ENCODE measurements around the gene MSH6. TPM values are rescaled to one million over a fixed set of nuclear protein-coding genes. Genes with fewer than 3 reads are reported as not detected.

Gene MSH6
- 10 to 100 TPM in 2 of 4 donors, 1 to 10 TPM in 2; 2.0 to 41.5 (median 9.0) TPM for polyA plus RNA-seq
- long read RNA-seq, donor 1 = 0 reads
- long read RNA-seq, donor 2 = 0 reads
- long read RNA-seq, donor 3, partial matches to known transcripts = 11 of 11 reads
- long read RNA-seq, donor 3, other reads (novel, unspliced or antisense) = 0 of 11 reads
- long read RNA-seq, donor 4 = 0 reads
- long read RNA-seq, donor 5 = 0 reads
- long read RNA-seq, donor 6 = 0 reads
- long read RNA-seq, donor 7 = 0 reads
- long read RNA-seq, donor 8, full-length matches to known transcripts = 1 of 1 reads
- long read RNA-seq, donor 8, partial matches to known transcripts = 0 of 1 reads
- long read RNA-seq, donor 8, other reads (novel, unspliced or antisense) = 0 of 1 reads
- long read RNA-seq, donor 9 = 0 reads
- long read RNA-seq, donor 10, full-length matches to known transcripts = 1 of 18 reads
- long read RNA-seq, donor 10, partial matches to known transcripts = 17 of 18 reads
- long read RNA-seq, donor 10, other reads (novel, unspliced or antisense) = 0 of 18 reads

DNA sequence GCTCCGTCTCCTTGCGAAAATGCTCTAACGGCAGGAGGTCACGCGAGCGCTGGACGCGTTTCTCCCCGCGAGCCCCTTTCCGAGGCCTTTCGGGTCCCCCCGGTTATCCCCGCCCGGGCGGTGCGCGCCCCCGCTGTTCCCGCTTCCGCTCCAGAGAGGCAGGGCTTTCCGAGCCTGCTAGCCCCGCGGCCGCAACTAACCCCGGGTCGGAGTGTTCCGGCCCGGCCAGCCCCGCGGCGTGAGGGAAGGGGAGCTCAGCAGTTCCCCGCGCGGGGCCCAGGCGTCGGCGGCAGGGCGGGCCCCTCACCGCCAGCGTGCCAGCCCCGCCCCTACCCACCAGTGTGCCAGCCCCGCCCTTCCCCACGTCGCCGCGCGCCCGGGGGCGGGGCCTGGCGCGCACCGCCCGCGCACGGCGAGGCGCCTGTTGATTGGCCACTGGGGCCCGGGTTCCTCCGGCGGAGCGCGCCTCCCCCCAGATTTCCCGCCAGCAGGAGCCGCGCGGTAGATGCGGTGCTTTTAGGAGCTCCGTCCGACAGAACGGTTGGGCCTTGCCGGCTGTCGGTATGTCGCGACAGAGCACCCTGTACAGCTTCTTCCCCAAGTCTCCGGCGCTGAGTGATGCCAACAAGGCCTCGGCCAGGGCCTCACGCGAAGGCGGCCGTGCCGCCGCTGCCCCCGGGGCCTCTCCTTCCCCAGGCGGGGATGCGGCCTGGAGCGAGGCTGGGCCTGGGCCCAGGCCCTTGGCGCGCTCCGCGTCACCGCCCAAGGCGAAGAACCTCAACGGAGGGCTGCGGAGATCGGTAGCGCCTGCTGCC lies at the start of gene MSH6:
Gene MSH6, plus strand, starts transcription at position 475 of the 815 bp plus-strand sequence. Its CDS starts 89 bp downstream, at position 564.
- WGBS, 3 donors = 0 to 1% (median 0%) methylated on average over 61 to 98 of the region's 98 CpGs
- peak; percentile 90 to 97 for DNase-seq
- Histone ChIP-seq H3K36me3 (ENCODE audit: control insufficient read depth in 3 of 3, insufficient read depth in 2 of 3, low read depth in 1 of 3, low read length in 3 of 3) (peaks cover 0 to 10% (median 0%) of the 10 kb centered on the region in 3 donors), H3K4me1 (ENCODE audit: control insufficient read depth in 3 of 3, insufficient read depth in 2 of 3, low read depth in 1 of 3, low read length in 2 of 3) (peaks cover 0 to 9% (median 6%) of the 10 kb centered on the region in 3 donors), H3K27me3 (ENCODE audit: control insufficient read depth in 3 of 3, insufficient read depth in 3 of 3, low read length in 3 of 3) (no peaks in the 10 kb centered on the region), H3K27ac (ENCODE audit: low read depth in 1 of 3, low read length in 2 of 3) (peak within 1 kb of the TSS; percentile 88 to 96 (median 92)), H3K9me3 (ENCODE audit: control insufficient read depth in 2 of 2, insufficient read depth in 1 of 2, low read depth in 1 of 2, low read length in 1 of 2) (no peaks in the 10 kb centered on the region), H3K4me3 (ENCODE audit: low read depth in 1 of 3, low read length in 3 of 3) (peak within 1 kb of the TSS; percentile 61 to 90 (median 64))
- no peak for FAIRE-seq

- Histone ChIP-seq H3K4me3 (ENCODE audit: low read depth in 1 of 3, low read length in 3 of 3) (no peak overlapping the region), H3K36me3 (ENCODE audit: control insufficient read depth in 3 of 3, insufficient read depth in 2 of 3, low read depth in 1 of 3, low read length in 3 of 3) (no peaks in the 10 kb centered on the region), H3K4me1 (ENCODE audit: control insufficient read depth in 3 of 3, insufficient read depth in 2 of 3, low read depth in 1 of 3, low read length in 2 of 3) (no peaks in the 10 kb centered on the region), H3K9me3 (ENCODE audit: control insufficient read depth in 2 of 2, insufficient read depth in 1 of 2, low read depth in 1 of 2, low read length in 1 of 2) (no peaks in the 10 kb centered on the region), H3K27me3 (ENCODE audit: control insufficient read depth in 3 of 3, insufficient read depth in 3 of 3, low read length in 3 of 3) (no peaks in the 10 kb centered on the region), H3K27ac (ENCODE audit: low read depth in 1 of 3, low read length in 2 of 3) (no peak overlapping the region)
- FAIRE-seq (no peak), DNase-seq (no peak)
- WGBS, 3 donors = 69 to 71% (median 70%) methylated on average over 4 of the region's 4 CpGs
These were observed 47.6 kb upstream of the MSH6 start for GRCh38 chr2:47735136-47735869.

DNA sequence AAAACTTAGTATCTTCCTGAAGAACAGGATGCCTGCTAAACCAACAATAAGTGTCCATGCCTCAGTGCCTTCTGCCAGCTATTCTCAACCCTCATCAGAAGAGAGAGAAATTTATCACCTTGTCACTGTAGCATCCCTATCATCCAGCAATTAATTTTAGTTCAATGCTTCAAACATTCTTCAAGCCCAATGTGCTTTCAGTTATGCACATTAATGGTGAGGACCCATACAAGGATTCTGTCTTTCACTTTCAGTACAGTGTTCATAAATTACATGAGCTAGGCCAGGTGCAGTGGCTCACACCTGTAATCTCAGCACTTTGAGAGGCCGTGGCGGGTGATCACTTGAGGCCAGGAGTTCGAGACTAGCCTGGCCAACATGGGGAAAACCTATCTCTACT lies 47.0 kb upstream of the MSH6 start:
- 60 to 82% (median 63%) methylated on average over 3 of the region's 3 CpGs for WGBS, 3 donors
- Histone ChIP-seq H3K4me1 (ENCODE audit: control insufficient read depth in 3 of 3, insufficient read depth in 2 of 3, low read depth in 1 of 3, low read length in 2 of 3) (no peaks in the 10 kb centered on the region), H3K4me3 (ENCODE audit: low read depth in 1 of 3, low read length in 3 of 3) (no peak overlapping the region), H3K27ac (ENCODE audit: low read depth in 1 of 3, low read length in 2 of 3) (no peak overlapping the region), H3K27me3 (ENCODE audit: control insufficient read depth in 3 of 3, insufficient read depth in 3 of 3, low read length in 3 of 3) (no peaks in the 10 kb centered on the region), H3K9me3 (ENCODE audit: control insufficient read depth in 2 of 2, insufficient read depth in 1 of 2, low read depth in 1 of 2, low read length in 1 of 2) (no peaks in the 10 kb centered on the region), H3K36me3 (ENCODE audit: control insufficient read depth in 3 of 3, insufficient read depth in 2 of 3, low read depth in 1 of 3, low read length in 3 of 3) (no peaks in the 10 kb centered on the region)
- FAIRE-seq (no peak), DNase-seq (no peak)

DNA sequence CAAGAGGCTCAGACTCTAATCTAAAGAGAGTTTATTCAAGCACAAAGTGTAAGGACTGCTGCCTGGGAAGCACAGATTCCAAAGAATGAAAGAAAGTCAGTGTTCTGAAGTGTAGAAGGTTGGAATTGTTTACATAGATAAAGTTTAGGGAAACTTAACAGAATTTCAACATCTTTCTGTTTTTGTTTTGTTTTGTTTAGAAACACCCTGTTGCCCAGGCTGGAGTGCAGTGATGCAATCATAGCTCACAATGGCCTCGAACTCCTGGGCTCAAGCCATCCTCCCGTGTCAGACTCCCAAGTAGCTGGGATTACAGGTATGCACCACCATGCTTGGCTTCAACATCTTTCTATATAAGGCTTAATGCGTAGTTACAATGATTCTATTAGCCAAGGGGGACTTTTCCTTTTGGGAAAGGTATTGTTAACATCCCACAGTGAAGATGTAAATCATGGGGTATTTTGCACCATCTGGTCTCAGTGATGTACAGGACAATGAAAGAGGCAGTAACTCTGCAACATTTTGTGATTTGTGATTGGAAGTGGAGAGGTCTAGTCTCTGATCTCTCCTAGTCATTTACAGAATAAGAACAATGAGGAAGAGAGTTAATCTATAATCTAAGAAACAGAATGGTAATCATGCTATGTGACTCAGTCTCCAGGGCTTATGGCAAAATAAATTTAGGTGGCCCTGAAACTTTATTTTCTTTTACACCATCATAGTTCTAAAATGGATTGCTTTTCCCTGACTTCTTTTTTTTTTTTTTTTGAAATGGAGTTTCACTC lies 45.6 kb upstream of the MSH6 start:
- WGBS, 3 donors = 71 to 78% (median 76%) methylated on average over 3 of the region's 3 CpGs
- Histone ChIP-seq H3K9me3 (ENCODE audit: control insufficient read depth in 2 of 2, insufficient read depth in 1 of 2, low read depth in 1 of 2, low read length in 1 of 2) (no peaks in the 10 kb centered on the region), H3K27ac (ENCODE audit: low read depth in 1 of 3, low read length in 2 of 3) (no peak overlapping the region), H3K4me1 (ENCODE audit: control insufficient read depth in 3 of 3, insufficient read depth in 2 of 3, low read depth in 1 of 3, low read length in 2 of 3) (no peaks in the 10 kb centered on the region), H3K4me3 (ENCODE audit: low read depth in 1 of 3, low read length in 3 of 3) (no peak overlapping the region), H3K36me3 (ENCODE audit: control insufficient read depth in 3 of 3, insufficient read depth in 2 of 3, low read depth in 1 of 3, low read length in 3 of 3) (no peaks in the 10 kb centered on the region), H3K27me3 (ENCODE audit: control insufficient read depth in 3 of 3, insufficient read depth in 3 of 3, low read length in 3 of 3) (no peaks in the 10 kb centered on the region)
- FAIRE-seq (no peak), DNase-seq (no peak)

GRCh38 chr2:47738331-47738730 lies 44.6 kb upstream of the MSH6 start:
- H3K36me3 ChIP-seq (ENCODE audit: control insufficient read depth in 3 of 3, insufficient read depth in 2 of 3, low read depth in 1 of 3, low read length in 3 of 3) = no peaks in the 10 kb centered on the region
- H3K4me3 ChIP-seq (ENCODE audit: low read depth in 1 of 3, low read length in 3 of 3) = no peak overlapping the region
- H3K9me3 ChIP-seq (ENCODE audit: control insufficient read depth in 2 of 2, insufficient read depth in 1 of 2, low read depth in 1 of 2, low read length in 1 of 2) = no peaks in the 10 kb centered on the region
- no peaks in the 10 kb centered on the region for H3K4me1 ChIP-seq (ENCODE audit: control insufficient read depth in 3 of 3, insufficient read depth in 2 of 3, low read depth in 1 of 3, low read length in 2 of 3)
- H3K27me3 ChIP-seq (ENCODE audit: control insufficient read depth in 3 of 3, insufficient read depth in 3 of 3, low read length in 3 of 3) = no peaks in the 10 kb centered on the region
- FAIRE-seq (no peak), DNase-seq (no peak)
- no peak overlapping the region for H3K27ac ChIP-seq (ENCODE audit: low read depth in 1 of 3, low read length in 2 of 3)
- WGBS, 3 donors = 63 to 70% (median 69%) methylated on average over 5 of the region's 5 CpGs

GRCh38 chr2:47741101-47741500 lies 41.8 kb upstream of the MSH6 start:
- FAIRE-seq (no peak), DNase-seq (no peak)
- H3K36me3 ChIP-seq (ENCODE audit: control insufficient read depth in 3 of 3, insufficient read depth in 2 of 3, low read depth in 1 of 3, low read length in 3 of 3) = no peaks in the 10 kb centered on the region
- WGBS, 3 donors = 68 to 78% (median 68%) methylated on average over 3 of the region's 3 CpGs
- no peaks in the 10 kb centered on the region for H3K9me3 ChIP-seq (ENCODE audit: control insufficient read depth in 2 of 2, insufficient read depth in 1 of 2, low read depth in 1 of 2, low read length in 1 of 2)
- H3K27ac ChIP-seq (ENCODE audit: low read depth in 1 of 3, low read length in 2 of 3) = no peak overlapping the region
- no peak overlapping the region for H3K4me3 ChIP-seq (ENCODE audit: low read depth in 1 of 3, low read length in 3 of 3)
- H3K4me1 ChIP-seq (ENCODE audit: control insufficient read depth in 3 of 3, insufficient read depth in 2 of 3, low read depth in 1 of 3, low read length in 2 of 3) = no peaks in the 10 kb centered on the region
- peaks cover 0 to 2% (median 0%) of the 10 kb centered on the region in 3 donors for H3K27me3 ChIP-seq (ENCODE audit: control insufficient read depth in 3 of 3, insufficient read depth in 3 of 3, low read length in 3 of 3)

- WGBS, 3 donors = 60 to 70% (median 64%) methylated on average over 3 of the region's 3 CpGs
These were observed 41.3 kb upstream of the MSH6 start for GRCh38 chr2:47741637-47742036.

More at GRCh38 chr2:47741637-47742036, 41.3 kb upstream of the MSH6 start:
- Histone ChIP-seq H3K4me1 (ENCODE audit: control insufficient read depth in 3 of 3, insufficient read depth in 2 of 3, low read depth in 1 of 3, low read length in 2 of 3) (no peaks in the 10 kb centered on the region), H3K36me3 (ENCODE audit: control insufficient read depth in 3 of 3, insufficient read depth in 2 of 3, low read depth in 1 of 3, low read length in 3 of 3) (no peaks in the 10 kb centered on the region), H3K9me3 (ENCODE audit: control insufficient read depth in 2 of 2, insufficient read depth in 1 of 2, low read depth in 1 of 2, low read length in 1 of 2) (no peaks in the 10 kb centered on the region), H3K4me3 (ENCODE audit: low read depth in 1 of 3, low read length in 3 of 3) (no peak overlapping the region), H3K27ac (ENCODE audit: low read depth in 1 of 3, low read length in 2 of 3) (no peak overlapping the region), H3K27me3 (ENCODE audit: control insufficient read depth in 3 of 3, insufficient read depth in 3 of 3, low read length in 3 of 3) (peaks cover 0 to 2% (median 0%) of the 10 kb centered on the region in 3 donors)
- FAIRE-seq = no peak
- no peak for DNase-seq
